GM12878 (cell line): ENCODE measurements around the gene ARHGAP1. TPM values are rescaled to one million over a fixed set of nuclear protein-coding genes. Genes with fewer than 3 reads are reported as not detected.

ENCODE experiments used
- ATAC-seq: fragments of 200-7000 bp; cut with Tn5 transposase; 3 replicates; pipeline ENCODE4 v1.9.1; 2020; ENCODE audit warnings: mild to moderate bottlenecking, moderate library complexity
- BruUV-seq: library from RNA; stranded (reverse); fragments of 400-500 nt; replicated peaks from 2 replicates; lab custom pipeline; 2021; lab: Mats Ljungman, UMichigan
- CTCF ChIA-PET: fragments of 300-600 bp; sonication (Branson Sonifier 250); formaldehyde crosslinking; extraction: SDS; loops from one replicate; lab custom pipeline; 2021; ENCODE audit warnings: inconsistent platforms; lab: Yijun Ruan, JAX
- POLR2A ChIA-PET: fragments of 350-600 bp; formaldehyde crosslinking; extraction: SDS; loops from one replicate; lab custom pipeline; 2021; ENCODE audit warnings: inconsistent platforms; lab: Charles Lee
- RAD21 ChIA-PET: fragments of 300-600 bp; sonication (Branson Sonifier 250); formaldehyde crosslinking; loops from one replicate; lab custom pipeline; 2023; ENCODE audit warnings: antibody characterized with exemption; ENCODE audit not compliant: unreplicated experiment; lab: Charles Lee
- SMC1A ChIA-PET: fragments of 300-600 bp; sonication (Branson Sonifier 250); formaldehyde crosslinking; loops from one replicate; lab custom pipeline; 2023; ENCODE audit not compliant: unreplicated experiment, uncharacterized antibody; lab: Charles Lee
- DNase-seq: peaks from one replicate; pipeline ENCODE4 v3.0.0-alpha.2; 2011; ENCODE audit warnings: low read depth, low spot score
- FAIRE-seq: peaks from 3 replicates; lab custom pipeline; 2011; peaks lifted over from hg19 to GRCh38; lab: Jason Lieb, UNC
- H2AFZ ChIP-seq: 2 replicates; pipeline ENCODE4 v1.6.0; 2011; ENCODE audit warnings: low read depth, low read length, control low read depth; ENCODE audit not compliant: control insufficient read depth
- H3K27ac ChIP-seq: 2 replicates; pipeline ENCODE4 v1.5.1; 2011; ENCODE audit warnings: control low read depth; ENCODE audit not compliant: control insufficient read depth, insufficient read depth
- H3K27me3 ChIP-seq, 2 experiments: replicated peaks in 1 of 2; 2 replicates each; pipeline versions ENCODE4 v1.6.0 to v1.6.1; 2011; ENCODE audit warnings: low read length in 1 of 2; ENCODE audit not compliant: control insufficient read depth in 2 of 2, insufficient read depth in 2 of 2
- H3K36me3 ChIP-seq, 2 experiments: 2 replicates each; pipeline ENCODE4 v1.5.1; 2011; ENCODE audit warnings: low read length in 1 of 2; ENCODE audit not compliant: control insufficient read depth in 2 of 2, insufficient read depth in 2 of 2
- H3K4me1 ChIP-seq: 2 replicates; pipeline ENCODE4 v1.6.1; 2011; ENCODE audit warnings: mild to moderate bottlenecking, low read length, moderate library complexity, mixed read lengths; ENCODE audit not compliant: control insufficient read depth, insufficient read depth
- H3K4me2 ChIP-seq: 2 replicates; pipeline ENCODE4 v1.6.0; 2011; ENCODE audit warnings: control low read depth; ENCODE audit not compliant: control insufficient read depth, insufficient read depth
- H3K4me3 ChIP-seq: fragments of 200-600 bp; sonication (generic); 2 replicates; pipeline ENCODE4 v1.5.1; 2016
- H3K79me2 ChIP-seq: 2 replicates; pipeline ENCODE4 v1.6.0; 2011; ENCODE audit warnings: low read length; ENCODE audit not compliant: control insufficient read depth, insufficient read depth
- H3K9ac ChIP-seq: 2 replicates; pipeline ENCODE4 v1.8.0; 2011; ENCODE audit warnings: low read length, control low read depth, mixed read lengths; ENCODE audit not compliant: control insufficient read depth, insufficient read depth
- H3K9me3 ChIP-seq: replicated peaks from 3 replicates; pipeline ENCODE4 v1.5.1; 2011; ENCODE audit warnings: mild to moderate bottlenecking, low read length; ENCODE audit not compliant: control insufficient read depth, insufficient read depth
- H4K20me1 ChIP-seq: 2 replicates; pipeline ENCODE4 v1.6.0; 2011; ENCODE audit not compliant: control insufficient read depth, insufficient read depth
- CBFB ChIP-seq: IDR thresholded peaks from 2 replicates; pipeline ENCODE4 v1.6.1; 2016; ENCODE audit warnings: antibody characterized with exemption, low read depth
- CHD4 ChIP-seq: fragments of 200-600 bp; sonication (generic); IDR thresholded peaks from 2 replicates; pipeline ENCODE4 v1.6.1; 2016; ENCODE audit warnings: mild to moderate bottlenecking
- CREB1 ChIP-seq: IDR thresholded peaks from 2 replicates; pipeline ENCODE4 v1.6.1; 2012; ENCODE audit warnings: low read depth, mild to moderate bottlenecking, inconsistent platforms
- CREM ChIP-seq: IDR thresholded peaks from 2 replicates; pipeline ENCODE4 v1.6.1; 2014; ENCODE audit warnings: antibody characterized with exemption, low read depth
- FOXK2 ChIP-seq: fragments of 450-650 bp; IDR thresholded peaks from 2 replicates; pipeline ENCODE4 v1.6.1; 2017; ENCODE audit warnings: mild to moderate bottlenecking, moderate library complexity
- JUNB ChIP-seq: IDR thresholded peaks from 2 replicates; pipeline ENCODE4 v1.6.1; 2016; ENCODE audit warnings: antibody characterized with exemption, mild to moderate bottlenecking
- MAX ChIP-seq: IDR thresholded peaks from 2 replicates; pipeline ENCODE4 v1.6.1; 2012; ENCODE audit warnings: low read depth, low read length, improper control_type of control experiment
- MTA2 ChIP-seq: fragments of 450-650 bp; IDR thresholded peaks from 2 replicates; pipeline ENCODE4 v1.6.1; 2016; ENCODE audit warnings: low read depth, mild to moderate bottlenecking, moderate library complexity
- NR2C1 ChIP-seq: fragments of 450-650 bp; IDR thresholded peaks from 2 replicates; pipeline ENCODE4 v1.6.1; 2017; ENCODE audit warnings: antibody characterized with exemption, mild to moderate bottlenecking, moderate library complexity
- RAD21 ChIP-seq: IDR thresholded peaks from 2 replicates; pipeline ENCODE4 v1.6.1; 2011; ENCODE audit warnings: mild to moderate bottlenecking, low read depth, low read length, moderate library complexity; ENCODE audit not compliant: insufficient read depth
- RFX5 ChIP-seq: IDR thresholded peaks from 2 replicates; pipeline ENCODE4 v1.6.1; 2011; ENCODE audit warnings: low read depth, low read length, improper control_type of control experiment
- SIN3A ChIP-seq: IDR thresholded peaks from 2 replicates; pipeline ENCODE4 v1.6.1; 2012; ENCODE audit warnings: low read depth, low read length, improper control_type of control experiment
- SMAD1 ChIP-seq: fragments of 450-650 bp; IDR thresholded peaks from 2 replicates; pipeline ENCODE4 v1.6.1; 2018; ENCODE audit warnings: mild to moderate bottlenecking, low read depth; ENCODE audit not compliant: partially characterized antibody
- SRF ChIP-seq, 2 experiments: IDR thresholded peaks; 2 replicates each; pipeline ENCODE4 v1.6.1; 2011; ENCODE audit warnings: low read depth in 2 of 2, low read length in 2 of 2, mild to moderate bottlenecking in 1 of 2, moderate library complexity in 1 of 2
- TCF7 ChIP-seq: IDR thresholded peaks from 2 replicates; pipeline ENCODE4 v1.6.1; 2014; ENCODE audit warnings: antibody characterized with exemption, borderline replicate concordance
- ZNF274 ChIP-seq: IDR thresholded peaks from one replicate; pipeline ENCODE4 v1.8.0; 2011; ENCODE audit not compliant: insufficient read length, insufficient read depth
- ZNF622 ChIP-seq: fragments of 450-650 bp; IDR thresholded peaks from 2 replicates; pipeline ENCODE4 v1.6.1; 2017; ENCODE audit warnings: mild to moderate bottlenecking, inconsistent platforms
- WGBS: methylation state at CpG from one replicate; pipeline ENCODE4 v1.1.6; 2016; ENCODE audit warnings: low lambda C conversion rate; ENCODE audit not compliant: insufficient replicate concordance, insufficient coverage; ENCODE audit errors: missing lambda C conversion rate; 5-methylcytosine and 5-hydroxymethylcytosine counted together
- in situ Hi-C: fragments of 300-500 bp; cut with MboI; formaldehyde crosslinking; loops from 9 replicates; pipeline ENCODE4 v1.14.3; 2018; ENCODE audit warnings: mixed read lengths
- intact Hi-C: fragments of 100-400 bp; cut with micrococcal nuclease; formaldehyde crosslinking; loops from one replicate; pipeline ENCODE4 v1.14.2; 2022; ENCODE audit not compliant: unreplicated experiment
- polyA plus RNA-seq, 11 experiments: library from polyadenylated mRNA; depleted of rRNA in 4 of 11; unstranded in 6 of 11; stranded (reverse) in 5 of 11; fragments of >200 nt; fragmentation: Nextera tagmentation in 4 of 11; fragmentation: Illumina TruSeq in 1 of 11; extraction: Ambion mirVana in 4 of 11; extraction: Trizol in 1 of 11; gene quantifications; 1 replicate in 1 of 11; 2 replicates in 10 of 11; pipeline versions ENCODE4 v1.2.1 to v1.2.3, GENCODE V29; 2011 to 2016; ENCODE audit warnings: inconsistent platforms in 2 of 11, missing spikeins in 2 of 11, low read depth in 1 of 11
- total RNA-seq, 4 experiments: library from RNA; depleted of rRNA in 3 of 4; stranded (reverse); fragments of >200 nt in 3 of 4; fragmentation: Illumina TruSeq in 1 of 4; extraction: Trizol in 1 of 4; gene quantifications; 2 replicates each; pipeline versions ENCODE4 v1.2.1 to v1.2.3, GENCODE V29; 2013 to 2021
- TF ChIP-seq, protein P1 (sequence below): fragments of 450-650 bp; conservative IDR thresholded peaks from 2 replicates; pipeline ENCODE4 v1.6.1; 2017; ENCODE audit warnings: mild to moderate bottlenecking, moderate library complexity
- TF ChIP-seq, protein P2 (sequence below), 3 experiments: IDR thresholded peaks in 2 of 3; conservative IDR thresholded peaks in 1 of 3; 2 replicates each; pipeline ENCODE4 v1.5.1; 2011; ENCODE audit warnings: low read depth in 3 of 3, low read length in 3 of 3, mild to moderate bottlenecking in 3 of 3, control low read depth in 2 of 3, moderate library complexity in 2 of 3, inconsistent platforms in 1 of 3, mixed read lengths in 1 of 3; ENCODE audit not compliant: control insufficient read depth in 2 of 3, insufficient read depth in 1 of 3; ENCODE audit errors: extremely low read depth in 1 of 3
- TF ChIP-seq, protein P3 (sequence below): IDR thresholded peaks from 2 replicates; pipeline ENCODE4 v1.6.1; 2011; ENCODE audit warnings: low read depth, mild to moderate bottlenecking, low read length, moderate library complexity, borderline replicate concordance; ENCODE audit errors: extremely low read depth

The ARHGAP1 gene
- total and polyA plus RNA-seq, 10 of the 15 experiments (the other 5 are each of a cell fraction or from before 2014, with no cell fraction given): 4.3 to 45.5 (median 23.2) TPM

GRCh38 chr11:46633291-46634217 is 66.9 kb downstream of the ARHGAP1 start:
- Histone ChIP-seq H3K79me2 (no peaks in the 10 kb centered on the region), H3K36me3 (no peaks in the 10 kb centered on the region; a peak in 2 of 4 replicates), H3K4me3 (no peak overlapping the region), H3K9me3 (no peaks in the 10 kb centered on the region), H3K27ac (no peak overlapping the region), H2AFZ (no peak overlapping the region), H4K20me1 (no peaks in the 10 kb centered on the region), H3K4me1 (no peaks in the 10 kb centered on the region), H3K9ac (no peak overlapping the region), H3K27me3 (no peaks in the 10 kb centered on the region), H3K4me2 (no peak overlapping the region)
- FAIRE-seq (no peak), DNase-seq (no peak), ATAC-seq (no peak)
- RAD21 ChIA-PET: interaction anchor here (0.6 kb wide), 1 partner anchor 65 kb away, joined by 4 read pairs; no protein-coding TSS in a partner anchor
- BruUV-seq: no TSS peak
- CTCF ChIA-PET: interaction anchor here (2.2 kb wide), 1 partner anchor 11 kb away, joined by 5 read pairs; no protein-coding TSS in a partner anchor
- 97% methylated on average over 22 of the region's 22 CpGs for WGBS
- POLR2A ChIA-PET: interaction anchor here (0.7 kb wide), 1 partner anchor 760 kb away, joined by 4 read pairs; no protein-coding TSS in a partner anchor
- intact Hi-C loops: no loop called here
- in situ Hi-C loops: no loop called here
- SMC1A ChIA-PET: interaction anchor here (0.8 to 1.8 kb wide), 3 partner anchors 11 to 197 kb away, joined by 3 to 6 read pairs (median 3); no protein-coding TSS in a partner anchor
- TF ChIP-seq, protein P1, sequence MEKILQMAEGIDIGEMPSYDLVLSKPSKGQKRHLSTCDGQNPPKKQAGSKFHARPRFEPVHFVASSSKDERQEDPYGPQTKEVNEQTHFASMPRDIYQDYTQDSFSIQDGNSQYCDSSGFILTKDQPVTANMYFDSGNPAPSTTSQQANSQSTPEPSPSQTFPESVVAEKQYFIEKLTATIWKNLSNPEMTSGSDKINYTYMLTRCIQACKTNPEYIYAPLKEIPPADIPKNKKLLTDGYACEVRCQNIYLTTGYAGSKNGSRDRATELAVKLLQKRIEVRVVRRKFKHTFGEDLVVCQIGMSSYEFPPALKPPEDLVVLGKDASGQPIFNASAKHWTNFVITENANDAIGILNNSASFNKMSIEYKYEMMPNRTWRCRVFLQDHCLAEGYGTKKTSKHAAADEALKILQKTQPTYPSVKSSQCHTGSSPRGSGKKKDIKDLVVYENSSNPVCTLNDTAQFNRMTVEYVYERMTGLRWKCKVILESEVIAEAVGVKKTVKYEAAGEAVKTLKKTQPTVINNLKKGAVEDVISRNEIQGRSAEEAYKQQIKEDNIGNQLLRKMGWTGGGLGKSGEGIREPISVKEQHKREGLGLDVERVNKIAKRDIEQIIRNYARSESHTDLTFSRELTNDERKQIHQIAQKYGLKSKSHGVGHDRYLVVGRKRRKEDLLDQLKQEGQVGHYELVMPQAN: no peak
- TF ChIP-seq NR2C1 (no peak), RAD21 (no peak), ZNF274 (no peak), CHD4 (no peak), CBFB (no peak), MTA2 (no peak), SMAD1 (no peak), FOXK2 (no peak), CREB1 (no peak), ZNF622 (no peak), SRF (IDR thresholded peaks at IDR 0.05; ENCODE audit: low read depth in 2 of 2, low read length in 2 of 2) (no peak), MAX (no peak), JUNB (no peak), CREM (no peak), TCF7 (no peak), RFX5 (no peak), SIN3A (no peak)
- TF ChIP-seq, protein P2, sequence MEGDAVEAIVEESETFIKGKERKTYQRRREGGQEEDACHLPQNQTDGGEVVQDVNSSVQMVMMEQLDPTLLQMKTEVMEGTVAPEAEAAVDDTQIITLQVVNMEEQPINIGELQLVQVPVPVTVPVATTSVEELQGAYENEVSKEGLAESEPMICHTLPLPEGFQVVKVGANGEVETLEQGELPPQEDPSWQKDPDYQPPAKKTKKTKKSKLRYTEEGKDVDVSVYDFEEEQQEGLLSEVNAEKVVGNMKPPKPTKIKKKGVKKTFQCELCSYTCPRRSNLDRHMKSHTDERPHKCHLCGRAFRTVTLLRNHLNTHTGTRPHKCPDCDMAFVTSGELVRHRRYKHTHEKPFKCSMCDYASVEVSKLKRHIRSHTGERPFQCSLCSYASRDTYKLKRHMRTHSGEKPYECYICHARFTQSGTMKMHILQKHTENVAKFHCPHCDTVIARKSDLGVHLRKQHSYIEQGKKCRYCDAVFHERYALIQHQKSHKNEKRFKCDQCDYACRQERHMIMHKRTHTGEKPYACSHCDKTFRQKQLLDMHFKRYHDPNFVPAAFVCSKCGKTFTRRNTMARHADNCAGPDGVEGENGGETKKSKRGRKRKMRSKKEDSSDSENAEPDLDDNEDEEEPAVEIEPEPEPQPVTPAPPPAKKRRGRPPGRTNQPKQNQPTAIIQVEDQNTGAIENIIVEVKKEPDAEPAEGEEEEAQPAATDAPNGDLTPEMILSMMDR (IDR thresholded peaks at IDR 0.05 in 2 of 3, conservative IDR thresholded peaks at IDR 0.05 in 1 of 3; ENCODE audit: control insufficient read depth in 2 of 3, extremely low read depth in 1 of 3, insufficient read depth in 1 of 3, low read depth in 3 of 3, low read length in 3 of 3): no peak
- TF ChIP-seq, protein P3, sequence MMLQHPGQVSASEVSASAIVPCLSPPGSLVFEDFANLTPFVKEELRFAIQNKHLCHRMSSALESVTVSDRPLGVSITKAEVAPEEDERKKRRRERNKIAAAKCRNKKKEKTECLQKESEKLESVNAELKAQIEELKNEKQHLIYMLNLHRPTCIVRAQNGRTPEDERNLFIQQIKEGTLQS: no peak
